HepG2 (cell line): Measurements from ENCODE around the gene NOS1AP. TPM values are rescaled to one million over a fixed set of nuclear protein-coding genes. Genes with fewer than 3 reads are reported as not detected.

Source experiments
- ETS1 ChIP-seq: sonication (generic); formaldehyde crosslinking; IDR thresholded peaks from 2 replicates; pipeline ENCODE4 v1.4.0; 2020; ENCODE audit warnings: missing genetic modification reagents
- FOXP4 ChIP-seq: sonication (generic); formaldehyde crosslinking; IDR thresholded peaks from 2 replicates; pipeline ENCODE4 v1.4.0; 2020; ENCODE audit warnings: missing genetic modification reagents
- GLMP ChIP-seq: sonication (generic); formaldehyde crosslinking; IDR thresholded peaks from 2 replicates; pipeline ENCODE4 v1.9.0; 2021; ENCODE audit warnings: missing genetic modification reagents, mild to moderate bottlenecking, borderline replicate concordance
- MXD1 ChIP-seq: sonication (generic); formaldehyde crosslinking; IDR thresholded peaks from 2 replicates; pipeline ENCODE4 v1.4.0; 2020; ENCODE audit warnings: mild to moderate bottlenecking, missing genetic modification reagents
- NCOR1 ChIP-seq: fragments of 200-600 bp; sonication (generic); IDR thresholded peaks from 2 replicates; pipeline ENCODE4 v1.7.0; 2017; ENCODE audit warnings: antibody characterized with exemption, low read length, borderline replicate concordance
- NFRKB ChIP-seq: fragments of 450-650 bp; IDR thresholded peaks from 2 replicates; pipeline ENCODE4 v1.6.1; 2017
- SKIL ChIP-seq: sonication (generic); formaldehyde crosslinking; IDR thresholded peaks from 2 replicates; pipeline ENCODE4 v1.8.0; 2022; ENCODE audit warnings: missing genetic modification reagents, mild to moderate bottlenecking, moderate library complexity, borderline replicate concordance
- ZNF230 ChIP-seq: sonication (generic); formaldehyde crosslinking; IDR thresholded peaks from 2 replicates; pipeline ENCODE4 v1.4.0; 2020; ENCODE audit warnings: mild to moderate bottlenecking, missing genetic modification reagents
- ZNF331 ChIP-seq: sonication (generic); formaldehyde crosslinking; IDR thresholded peaks from 2 replicates; pipeline ENCODE4 v1.4.0; 2020; ENCODE audit warnings: missing genetic modification reagents
- ZNF34 ChIP-seq: sonication (generic); formaldehyde crosslinking; IDR thresholded peaks from 2 replicates; pipeline ENCODE4 v1.4.0; 2020; ENCODE audit warnings: mild to moderate bottlenecking, missing genetic modification reagents, borderline replicate concordance
- ZNF431 ChIP-seq: sonication (generic); formaldehyde crosslinking; IDR thresholded peaks from 2 replicates; pipeline ENCODE4 v1.9.0; 2022; ENCODE audit warnings: missing genetic modification reagents, low read depth, mild to moderate bottlenecking, borderline replicate concordance
- ZNF503 ChIP-seq: sonication (generic); formaldehyde crosslinking; IDR thresholded peaks from 2 replicates; pipeline ENCODE4 v1.4.0; 2020; ENCODE audit warnings: missing genetic modification reagents
- ZNF615 ChIP-seq: sonication (generic); formaldehyde crosslinking; IDR thresholded peaks from 2 replicates; pipeline ENCODE4 v1.5.0; 2020; ENCODE audit warnings: mild to moderate bottlenecking, missing genetic modification reagents, borderline replicate concordance
- ZNF687 ChIP-seq: sonication (generic); formaldehyde crosslinking; IDR thresholded peaks from 2 replicates; pipeline ENCODE4 v1.5.1; 2020; ENCODE audit warnings: mild to moderate bottlenecking, missing genetic modification reagents, moderate library complexity
- polyA plus RNA-seq, 8 experiments: library from polyadenylated mRNA; depleted of rRNA in 3 of 8; stranded (reverse) in 7 of 8; unstranded in 1 of 8; fragments of >200 nt; fragmentation: Illumina TruSeq in 4 of 8; extraction: Trizol in 4 of 8; gene quantifications; 2 replicates each; pipeline versions ENCODE4 v1.2.1 to v1.2.3, GENCODE V29; 2011 to 2016; ENCODE audit warnings: low read depth in 4 of 8, missing spikeins in 1 of 8, mixed read lengths in 1 of 8; ENCODE audit not compliant: insufficient read depth in 1 of 8
- total RNA-seq, 5 experiments: library from RNA; depleted of rRNA; stranded (reverse); fragments of >200 nt; fragmentation: Illumina TruSeq; extraction: Trizol; gene quantifications; 2 replicates each; pipeline ENCODE4 v1.2.3, GENCODE V29; 2016; ENCODE audit warnings: low read depth in 1 of 5

NOS1AP gene
- total and polyA plus RNA-seq, 2 of the 13 experiments (the other 11 are each of a cell fraction or from before 2014, with no cell fraction given) = 2.0 to 3.3 TPM

- TF ChIP-seq FOXP4 (CRISPR knock-in tag) = peak; percentile 62
- no peak for TF ChIP-seq MXD1 (CRISPR knock-in tag)
- peak; percentile 86; the same call in 1 of the 2 replicates for TF ChIP-seq NCOR1
- peak; percentile 76; the same call in 1 of the 2 replicates for TF ChIP-seq ZNF431 (CRISPR knock-in tag)
- peak; percentile 51; the same call in 1 of the 2 replicates for TF ChIP-seq ZNF687
- no peak for TF ChIP-seq NFRKB
- peak; percentile 82 for TF ChIP-seq ZNF331 (CRISPR knock-in tag)
- TF ChIP-seq ETS1 (CRISPR knock-in tag) = no peak
- 0 out of 2 replicates have a peak, but pooled peaks have one; percentile 30 for TF ChIP-seq SKIL (CRISPR knock-in tag)
- no peak for TF ChIP-seq GLMP (CRISPR knock-in tag)
- no peak for TF ChIP-seq ZNF230 (CRISPR knock-in tag)
- no peak for TF ChIP-seq ZNF34 (CRISPR knock-in tag)
- TF ChIP-seq ZNF503 (CRISPR knock-in tag) = no peak
- TF ChIP-seq ZNF615 (CRISPR knock-in tag) = no peak
These were observed 165.8 kb downstream of the NOS1AP start (continued) for GRCh38 chr1:162235241-162235800.
